Keratinocyte (primary cell): Measurements from ENCODE around the gene FITM2. TPM values are rescaled to one million over a fixed set of nuclear protein-coding genes. Genes with fewer than 3 reads are reported as not detected.

Experiments
- DNase-seq: peaks from one replicate; pipeline ENCODE4 v3.0.0-alpha.2; 2011; ENCODE audit warnings: low read depth, missing footprints, low spot score
- FAIRE-seq: peaks from 2 replicates; lab custom pipeline; 2011; peaks lifted over from hg19 to GRCh38; lab: Jason Lieb, UNC
- H2AFZ ChIP-seq: 2 replicates; pipeline ENCODE4 v1.6.0; 2012; ENCODE audit warnings: low read length, control low read depth, inconsistent platforms; ENCODE audit not compliant: control insufficient read depth
- H3K27ac ChIP-seq: 2 replicates; pipeline ENCODE4 v1.5.1; 2011; ENCODE audit warnings: low read length; ENCODE audit not compliant: control insufficient read depth, insufficient read depth
- H3K27me3 ChIP-seq: 3 replicates; pipeline ENCODE4 v1.6.0; 2011; ENCODE audit warnings: low read length; ENCODE audit not compliant: control insufficient read depth, insufficient read depth; ENCODE audit errors: extremely low read depth
- H3K36me3 ChIP-seq, 2 experiments: 2 replicates in 1 of 2; 3 replicates in 1 of 2; pipeline ENCODE4 v1.5.1; 2011; ENCODE audit warnings: low read length in 2 of 2, mild to moderate bottlenecking in 1 of 2; ENCODE audit not compliant: control insufficient read depth in 2 of 2, insufficient read depth in 2 of 2; ENCODE audit errors: extremely low read depth in 1 of 2
- H3K4me1 ChIP-seq: 3 replicates; pipeline ENCODE4 v1.5.1; 2011; ENCODE audit warnings: low read length; ENCODE audit not compliant: control insufficient read depth, insufficient read depth; ENCODE audit errors: extremely low read depth
- H3K4me2 ChIP-seq: 3 replicates; pipeline ENCODE4 v1.6.0; 2011; ENCODE audit warnings: low read depth, low read length; ENCODE audit not compliant: control insufficient read depth, insufficient read depth; ENCODE audit errors: extremely low read depth
- H3K4me3 ChIP-seq, 3 experiments: fragments of 200-600 bp in 1 of 3; sonication (generic) in 1 of 3; 2 replicates in 2 of 3; 3 replicates in 1 of 3; pipeline ENCODE4 v1.5.1; 2011 to 2016; ENCODE audit warnings: low read length in 3 of 3, mild to moderate bottlenecking in 3 of 3, control low read depth in 2 of 3, inconsistent platforms in 1 of 3, low read depth in 1 of 3, mixed read lengths in 1 of 3, mixed run types in 1 of 3, moderate library complexity in 1 of 3; ENCODE audit not compliant: control insufficient read depth in 2 of 3, insufficient read depth in 2 of 3; ENCODE audit errors: extremely low read depth in 1 of 3
- H3K79me2 ChIP-seq: 2 replicates; pipeline ENCODE4 v1.6.0; 2012; ENCODE audit warnings: low read length; ENCODE audit not compliant: control insufficient read depth, insufficient read depth
- H3K9ac ChIP-seq: 3 replicates; pipeline ENCODE4 v1.6.0; 2011; ENCODE audit warnings: low read length; ENCODE audit not compliant: control insufficient read depth, insufficient read depth; ENCODE audit errors: extremely low read depth
- H3K9me1 ChIP-seq: 3 replicates; pipeline ENCODE4 v1.6.0; 2011; ENCODE audit warnings: low read length; ENCODE audit not compliant: control insufficient read depth, insufficient read depth; ENCODE audit errors: extremely low read depth
- H3K9me3 ChIP-seq: 2 replicates; pipeline ENCODE4 v1.5.1; 2012; ENCODE audit warnings: low read depth, low read length; ENCODE audit not compliant: control insufficient read depth
- H4K20me1 ChIP-seq: 3 replicates; pipeline ENCODE4 v1.6.0; 2011; ENCODE audit warnings: low read length; ENCODE audit not compliant: control insufficient read depth, insufficient read depth; ENCODE audit errors: extremely low read depth
- CTCF ChIP-seq, 3 experiments: IDR thresholded peaks in 1 of 3; conservative IDR thresholded peaks in 1 of 3; optimal IDR thresholded peaks in 1 of 3; 2 replicates in 2 of 3; 3 replicates in 1 of 3; pipeline versions ENCODE3 to v1.5.1; 2011; ENCODE audit warnings: low read length in 3 of 3, mild to moderate bottlenecking in 3 of 3, moderate library complexity in 2 of 3, control low read depth in 1 of 3, inconsistent platforms in 1 of 3; ENCODE audit not compliant: insufficient read depth in 2 of 3; ENCODE audit errors: extremely low read depth in 1 of 3
- EZH2 ChIP-seq: IDR thresholded peaks from one replicate; pipeline ENCODE4 v1.6.1; 2012; ENCODE audit warnings: inconsistent platforms, mild to moderate bottlenecking, low read length, moderate library complexity
- dilution Hi-C: fragments of 300-500 bp; cut with MboI; formaldehyde crosslinking; loops from one replicate; pipeline ENCODE4 v1.7.0; 2020; ENCODE audit warnings: low sequenced_read_pairs; ENCODE audit not compliant: extremely low pct_ligation_motif_present
- polyA plus RNA-seq, 5 experiments: library from polyadenylated mRNA; depleted of rRNA in 3 of 5; stranded (reverse) in 3 of 5; stranded (forward) in 1 of 5; unstranded in 1 of 5; fragments of >200 nt; gene quantifications; 1 replicate in 1 of 5; 2 replicates in 3 of 5; 3 replicates in 1 of 5; pipeline versions ENCODE4 v1.2.1 to v1.2.3, GENCODE V29; 2011 to 2012; ENCODE audit warnings: missing spikeins in 2 of 5, low read depth in 1 of 5, low replicate concordance in 1 of 5

The FITM2 gene
- polyA plus RNA-seq, 1 donor (not counting 4 experiments of a cell fraction or from before 2014, with no cell fraction given): 2.9 TPM

GRCh38 chr20:44350567-44350966, 39.6 kb upstream of the FITM2 start:
- no peak for DNase-seq
- FAIRE-seq: no peak
- Histone ChIP-seq H3K9ac (no peak overlapping the region), H3K9me1 (no peaks in the 10 kb centered on the region), H3K27ac (no peak overlapping the region), H3K9me3 (no peaks in the 10 kb centered on the region), H3K4me3 (no peak overlapping the region), H3K79me2 (no peaks in the 10 kb centered on the region), H3K27me3 (no peaks in the 10 kb centered on the region), H3K4me2 (no peak overlapping the region), H4K20me1 (no peaks in the 10 kb centered on the region), H3K36me3 (no peaks in the 10 kb centered on the region), H2AFZ (no peak overlapping the region), H3K4me1 (no peaks in the 10 kb centered on the region)
- dilution Hi-C loops: no loop called here
- no peak for TF ChIP-seq EZH2
- no peak for TF ChIP-seq CTCF (optimal IDR thresholded peaks at IDR 0.05 in 1 of 3, IDR thresholded peaks at IDR 0.05 in 1 of 3, conservative IDR thresholded peaks at IDR 0.05 in 1 of 3; ENCODE audit: extremely low read depth in 1 of 3, insufficient read depth in 2 of 3, low read length in 3 of 3)

GRCh38 chr20:44349349-44349748, 38.3 kb upstream of the FITM2 start:
- H2AFZ ChIP-seq: no peak overlapping the region
- FAIRE-seq: no peak
- dilution Hi-C loops: no loop called here

More at GRCh38 chr20:44349349-44349748, 38.3 kb upstream of the FITM2 start:
- Histone ChIP-seq H3K4me1 (no peaks in the 10 kb centered on the region), H4K20me1 (no peaks in the 10 kb centered on the region), H3K27ac (no peak overlapping the region), H3K27me3 (no peaks in the 10 kb centered on the region), H3K9me3 (no peaks in the 10 kb centered on the region), H3K9me1 (no peaks in the 10 kb centered on the region), H3K36me3 (no peaks in the 10 kb centered on the region), H3K4me3 (no peak overlapping the region), H3K9ac (no peak overlapping the region), H3K4me2 (no peak overlapping the region), H3K79me2 (no peaks in the 10 kb centered on the region)
- TF ChIP-seq EZH2: no peak
- TF ChIP-seq CTCF (optimal IDR thresholded peaks at IDR 0.05 in 1 of 3, IDR thresholded peaks at IDR 0.05 in 1 of 3, conservative IDR thresholded peaks at IDR 0.05 in 1 of 3; ENCODE audit: extremely low read depth in 1 of 3, insufficient read depth in 2 of 3, low read length in 3 of 3): no peak
- DNase-seq: no peak
